Neural progenitor cell (in vitro differentiated cells): ENCODE results near the gene MRPS25.

Experiments
- EZH2 ChIP-seq: fragments of 200-600 bp; sonication (generic); IDR thresholded peaks from 2 replicates; pipeline ENCODE4 v1.6.1; 2017; ENCODE audit warnings: antibody characterized with exemption, mild to moderate bottlenecking, moderate library complexity
- EZH2phosphoT487 ChIP-seq: fragments of 200-600 bp; sonication (generic); IDR thresholded peaks from 2 replicates; pipeline ENCODE4 v1.6.1; 2017; ENCODE audit warnings: antibody characterized with exemption
- TF ChIP-seq, protein P1 (sequence below): fragments of 200-600 bp; sonication (generic); IDR thresholded peaks from 2 replicates; pipeline ENCODE4 v1.5.1; 2017; ENCODE audit warnings: antibody characterized with exemption, mild to moderate bottlenecking

DNA sequence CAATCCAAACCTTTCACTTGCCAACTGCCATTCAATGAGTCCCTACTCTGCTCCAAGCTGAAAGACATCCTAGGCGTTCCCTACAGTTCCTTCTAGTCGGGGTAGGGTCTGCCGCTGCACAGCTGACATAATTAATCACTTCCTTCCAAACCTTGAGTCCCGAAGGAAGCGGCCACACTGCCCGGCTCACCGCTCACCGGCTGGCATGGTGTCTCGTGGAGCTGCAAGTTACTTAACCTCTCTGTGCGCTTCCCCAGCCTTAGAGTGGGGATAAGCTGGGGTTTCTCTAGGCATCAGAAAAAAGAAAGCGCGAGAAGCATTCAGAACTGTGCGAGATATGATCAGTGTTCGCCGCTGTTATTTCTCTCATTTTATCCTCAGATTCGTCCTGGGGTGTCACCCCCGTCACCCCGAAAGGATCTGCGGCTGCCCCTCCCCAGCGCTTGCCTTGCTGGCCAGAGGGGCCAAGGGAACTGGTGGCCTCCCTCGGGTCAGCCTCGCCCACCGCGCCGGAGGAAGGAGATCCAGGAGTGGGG is 748 bp downstream of the MRPS25 start:
- TF ChIP-seq, protein P1, sequence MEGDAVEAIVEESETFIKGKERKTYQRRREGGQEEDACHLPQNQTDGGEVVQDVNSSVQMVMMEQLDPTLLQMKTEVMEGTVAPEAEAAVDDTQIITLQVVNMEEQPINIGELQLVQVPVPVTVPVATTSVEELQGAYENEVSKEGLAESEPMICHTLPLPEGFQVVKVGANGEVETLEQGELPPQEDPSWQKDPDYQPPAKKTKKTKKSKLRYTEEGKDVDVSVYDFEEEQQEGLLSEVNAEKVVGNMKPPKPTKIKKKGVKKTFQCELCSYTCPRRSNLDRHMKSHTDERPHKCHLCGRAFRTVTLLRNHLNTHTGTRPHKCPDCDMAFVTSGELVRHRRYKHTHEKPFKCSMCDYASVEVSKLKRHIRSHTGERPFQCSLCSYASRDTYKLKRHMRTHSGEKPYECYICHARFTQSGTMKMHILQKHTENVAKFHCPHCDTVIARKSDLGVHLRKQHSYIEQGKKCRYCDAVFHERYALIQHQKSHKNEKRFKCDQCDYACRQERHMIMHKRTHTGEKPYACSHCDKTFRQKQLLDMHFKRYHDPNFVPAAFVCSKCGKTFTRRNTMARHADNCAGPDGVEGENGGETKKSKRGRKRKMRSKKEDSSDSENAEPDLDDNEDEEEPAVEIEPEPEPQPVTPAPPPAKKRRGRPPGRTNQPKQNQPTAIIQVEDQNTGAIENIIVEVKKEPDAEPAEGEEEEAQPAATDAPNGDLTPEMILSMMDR: no peak
- TF ChIP-seq EZH2phosphoT487 (no peak), EZH2 (no peak)
